Measurements from ENCODE around the gene SKAP1.
"Not testable (repeated sequence)": the region's sequence is repeated elsewhere in the genome, so short reads cannot be mapped to it uniquely, and the experiment has no call there.

The SKAP1 gene

DNA sequence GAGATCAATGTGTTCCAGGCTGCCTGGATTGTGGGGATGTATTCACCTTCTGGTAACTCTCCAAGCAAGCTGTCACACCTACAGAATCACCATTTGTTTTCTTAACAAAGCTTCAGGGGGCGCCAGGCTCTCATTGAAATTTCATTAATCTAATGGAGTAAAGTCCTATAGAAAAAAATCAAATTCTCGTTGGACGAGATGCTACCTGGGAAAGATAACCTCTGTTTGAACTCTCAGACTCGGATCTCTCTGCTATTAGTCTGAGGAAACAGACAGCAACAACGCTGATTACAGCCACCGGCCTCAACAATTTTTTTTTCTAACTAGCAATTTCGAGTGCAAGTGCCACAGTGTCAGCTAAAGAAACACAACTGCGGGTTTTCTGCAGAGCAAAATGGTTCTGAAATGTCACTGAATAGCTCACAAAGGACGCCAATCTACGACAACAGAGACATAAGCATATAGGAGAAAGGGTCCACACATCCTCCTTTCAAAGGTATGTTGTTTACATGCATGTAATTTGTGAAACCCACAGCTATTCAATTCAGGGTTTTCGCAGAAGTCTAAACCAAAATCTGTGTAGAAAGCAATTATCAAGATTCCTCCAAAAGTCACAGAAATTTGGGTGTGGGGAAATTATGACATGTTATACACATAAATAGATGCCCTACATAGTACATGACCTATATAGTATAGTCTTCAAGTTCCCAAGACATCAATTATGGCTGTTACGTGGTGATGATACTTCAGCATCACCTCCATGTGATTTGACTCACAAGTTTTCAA, 135.8 kb downstream of the SKAP1 start:
- TF ChIP-seq, protein P1, sequence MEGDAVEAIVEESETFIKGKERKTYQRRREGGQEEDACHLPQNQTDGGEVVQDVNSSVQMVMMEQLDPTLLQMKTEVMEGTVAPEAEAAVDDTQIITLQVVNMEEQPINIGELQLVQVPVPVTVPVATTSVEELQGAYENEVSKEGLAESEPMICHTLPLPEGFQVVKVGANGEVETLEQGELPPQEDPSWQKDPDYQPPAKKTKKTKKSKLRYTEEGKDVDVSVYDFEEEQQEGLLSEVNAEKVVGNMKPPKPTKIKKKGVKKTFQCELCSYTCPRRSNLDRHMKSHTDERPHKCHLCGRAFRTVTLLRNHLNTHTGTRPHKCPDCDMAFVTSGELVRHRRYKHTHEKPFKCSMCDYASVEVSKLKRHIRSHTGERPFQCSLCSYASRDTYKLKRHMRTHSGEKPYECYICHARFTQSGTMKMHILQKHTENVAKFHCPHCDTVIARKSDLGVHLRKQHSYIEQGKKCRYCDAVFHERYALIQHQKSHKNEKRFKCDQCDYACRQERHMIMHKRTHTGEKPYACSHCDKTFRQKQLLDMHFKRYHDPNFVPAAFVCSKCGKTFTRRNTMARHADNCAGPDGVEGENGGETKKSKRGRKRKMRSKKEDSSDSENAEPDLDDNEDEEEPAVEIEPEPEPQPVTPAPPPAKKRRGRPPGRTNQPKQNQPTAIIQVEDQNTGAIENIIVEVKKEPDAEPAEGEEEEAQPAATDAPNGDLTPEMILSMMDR (IDR thresholded peaks at IDR 0.05; ENCODE audit: extremely low read depth, missing control alignments), result no peak
- no peak for DNase-seq (ENCODE audit: low spot score)

DNA sequence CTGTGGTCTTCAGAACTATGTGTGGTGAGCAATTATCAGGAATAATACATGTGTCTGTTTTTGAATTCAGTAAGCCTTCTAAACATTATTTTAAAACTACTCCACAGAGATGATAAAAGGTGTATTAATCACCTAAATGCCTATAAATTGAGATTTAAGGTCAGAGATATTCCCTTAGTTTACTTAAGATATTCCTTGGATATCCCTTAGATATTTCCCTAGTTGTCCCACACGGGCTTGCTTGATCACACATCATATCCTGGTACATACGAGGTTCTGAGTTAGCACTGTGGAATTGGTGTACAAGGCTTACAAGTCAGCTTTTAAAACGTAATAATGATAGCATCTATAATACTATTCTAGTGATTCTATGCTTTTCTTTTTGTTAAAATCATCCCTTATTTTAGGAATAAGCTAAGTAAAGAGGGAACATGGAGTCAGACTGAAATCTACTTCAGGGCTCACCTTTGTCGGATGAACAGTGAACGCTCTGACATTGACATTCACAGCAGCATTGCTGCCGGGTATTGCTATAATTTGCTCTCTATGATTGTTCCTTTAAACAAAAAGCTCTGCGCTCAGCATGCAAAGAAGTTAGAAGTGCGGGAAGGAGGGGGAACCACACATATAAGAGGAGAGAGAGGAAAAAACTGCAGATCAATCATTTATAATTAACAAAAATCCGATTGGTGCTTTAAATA, 136.5 kb downstream of the SKAP1 start:
- DNase-seq (ENCODE audit: low spot score), result no peak
- TF ChIP-seq, protein P1 (IDR thresholded peaks at IDR 0.05; ENCODE audit: extremely low read depth, missing control alignments), result no peak

DNA sequence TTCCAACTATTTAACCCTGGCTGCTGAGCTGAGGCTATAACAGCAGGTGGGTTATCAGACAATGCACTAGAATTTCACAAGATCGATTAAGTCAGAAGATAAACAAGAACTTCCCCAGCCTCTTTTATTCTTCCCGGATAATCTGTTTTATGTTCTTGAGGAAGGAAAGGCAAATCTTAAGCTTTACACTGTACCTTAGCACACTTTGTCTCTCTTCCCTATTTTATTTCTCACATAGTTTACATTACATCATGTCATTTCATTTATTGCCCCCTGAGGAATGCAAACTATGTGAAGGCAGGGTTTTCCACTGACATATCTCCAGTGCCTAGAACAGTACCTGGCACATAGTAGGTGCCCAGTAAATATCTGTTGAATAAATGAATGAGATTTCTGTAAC, 139.6 kb downstream of the SKAP1 start:
- no peak for DNase-seq (ENCODE audit: low spot score)
- TF ChIP-seq, protein P1 (IDR thresholded peaks at IDR 0.05; ENCODE audit: extremely low read depth, missing control alignments), result no peak

DNA sequence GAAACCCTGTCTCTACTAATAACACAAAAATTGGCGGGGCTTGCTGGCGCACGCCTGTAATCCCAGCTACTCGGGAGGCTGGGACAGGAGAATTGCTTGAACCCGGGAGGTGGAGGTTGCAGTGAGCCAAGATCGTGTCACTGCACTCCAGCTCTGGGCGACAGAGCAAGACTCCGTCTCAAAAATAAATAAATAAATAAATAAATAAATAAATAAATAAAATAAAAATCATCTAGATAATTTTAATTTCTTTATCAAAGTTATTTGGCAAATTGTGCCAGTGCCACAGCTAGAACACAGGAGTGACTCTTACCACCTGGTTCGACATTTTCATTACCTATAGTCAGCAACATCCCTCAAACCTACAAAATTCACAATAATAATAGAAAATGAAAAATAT, 143.1 kb downstream of the SKAP1 start:
- DNase-seq (ENCODE audit: low spot score), result not testable (repeated sequence)

DNA sequence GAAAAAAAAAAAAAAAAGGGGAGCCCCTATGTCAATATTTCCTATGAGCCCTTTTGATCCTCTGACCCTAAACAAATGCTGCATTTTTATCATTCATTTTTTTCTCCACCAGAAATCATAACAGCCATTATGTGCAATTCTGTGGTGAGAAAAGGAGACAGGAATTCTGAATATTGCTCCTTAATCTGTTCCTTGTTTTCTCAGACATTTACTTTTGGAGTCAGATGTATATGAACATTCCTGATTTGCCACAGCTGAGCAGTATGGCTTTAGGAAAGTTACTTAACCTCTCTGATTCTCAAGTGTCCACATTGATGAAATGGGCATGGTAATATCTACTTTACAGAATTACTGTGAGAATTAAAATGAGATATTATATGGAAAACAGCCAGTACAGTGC, 144.4 kb downstream of the SKAP1 start:
- TF ChIP-seq, protein P1 (IDR thresholded peaks at IDR 0.05; ENCODE audit: extremely low read depth, missing control alignments), result no peak
- DNase-seq (ENCODE audit: low spot score), result no peak

DNA sequence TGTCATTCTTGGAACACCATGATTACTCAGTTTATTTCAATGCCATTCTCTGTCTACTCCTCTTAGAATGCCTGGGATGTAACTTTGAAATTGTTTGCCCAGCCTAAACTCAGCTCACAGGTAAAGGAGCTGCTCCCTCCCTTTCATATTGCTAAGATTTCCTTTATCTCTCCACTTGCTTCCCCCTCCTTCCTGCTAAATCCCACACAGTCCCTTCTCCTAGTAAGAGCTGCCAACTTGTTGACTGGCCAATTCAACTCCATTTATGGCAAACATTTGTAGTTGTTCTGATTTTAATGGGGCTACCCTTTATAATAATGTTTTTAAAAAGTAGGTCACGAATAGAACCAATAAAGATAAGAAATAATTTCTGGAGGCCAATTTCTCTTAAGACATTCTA, 146.1 kb downstream of the SKAP1 start:
- DNase-seq (ENCODE audit: low spot score), result no peak
- TF ChIP-seq, protein P1 (IDR thresholded peaks at IDR 0.05; ENCODE audit: extremely low read depth, missing control alignments), result no peak

DNA sequence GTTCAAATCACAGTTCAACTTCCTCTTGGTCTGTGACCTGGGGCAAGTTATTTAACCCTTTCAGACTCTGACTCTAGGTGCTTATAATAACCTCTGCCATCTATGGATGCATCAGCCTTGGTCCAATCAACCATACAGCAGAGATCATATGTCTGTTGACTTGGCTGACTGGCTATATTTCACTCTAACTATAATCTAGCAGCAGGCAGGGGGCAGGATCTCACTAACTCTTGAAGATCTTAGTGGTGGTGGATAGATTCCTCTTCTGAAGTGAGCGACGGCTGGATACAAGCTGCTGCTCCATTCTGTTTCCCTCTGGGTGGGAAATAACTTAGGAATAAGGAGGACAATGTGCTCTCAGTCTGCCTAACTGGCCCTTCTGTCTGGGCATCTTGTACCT, 146.6 kb downstream of the SKAP1 start:
- TF ChIP-seq, protein P1 (IDR thresholded peaks at IDR 0.05; ENCODE audit: extremely low read depth, missing control alignments), result no peak

More for the DNA sequence above, 146.6 kb downstream of the SKAP1 start:
- DNase-seq (ENCODE audit: low spot score), result no peak

Data from GM20000 (cell line).